CD4-positive, alpha-beta T cell treated with Interferon alpha-2 for 1 hour (primary cell): ENCODE data around the gene PADI3.
"Not testable (repeated sequence)": the region's sequence is repeated elsewhere in the genome, so short reads cannot be mapped to it uniquely, and the experiment has no call there.

Experiments
- DNase-seq, 2 donors: peaks; one replicate each; pipeline ENCODE4 v3.0.0-alpha.2; 2020 to 2022

PADI3 gene

GRCh38 chr1:17216078-17216477, 32.8 kb upstream of the PADI3 start:
- DNase-seq: no peak

GRCh38 chr1:17217607-17218006, 31.3 kb upstream of the PADI3 start:
- DNase-seq: no peak

GRCh38 chr1:17218939-17219338, 30.0 kb upstream of the PADI3 start:
- no peak for DNase-seq

GRCh38 chr1:17220287-17220686, 28.6 kb upstream of the PADI3 start:
- DNase-seq: no peak

DNA sequence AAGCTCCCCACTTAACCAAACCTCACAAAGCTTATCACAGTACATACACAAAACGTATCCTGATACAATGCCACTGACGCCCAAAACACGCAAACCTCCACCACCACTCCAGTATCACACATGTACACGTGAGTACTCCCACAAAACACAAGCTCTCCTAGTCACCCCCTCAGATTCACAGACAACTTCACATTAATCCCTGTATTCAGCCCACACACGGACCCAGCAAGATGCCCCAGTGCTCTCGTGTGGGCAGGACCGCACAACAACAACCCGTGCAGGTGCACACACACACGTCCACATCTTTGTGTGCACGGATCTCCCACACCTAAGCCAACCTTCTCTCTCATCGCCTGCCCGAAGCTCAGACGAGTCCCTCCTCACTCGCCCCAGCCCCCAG, 26.3 kb upstream of the PADI3 start:
- no peak for DNase-seq

GRCh38 chr1:17224434-17224833, 24.5 kb upstream of the PADI3 start:
- no peak for DNase-seq

DNA sequence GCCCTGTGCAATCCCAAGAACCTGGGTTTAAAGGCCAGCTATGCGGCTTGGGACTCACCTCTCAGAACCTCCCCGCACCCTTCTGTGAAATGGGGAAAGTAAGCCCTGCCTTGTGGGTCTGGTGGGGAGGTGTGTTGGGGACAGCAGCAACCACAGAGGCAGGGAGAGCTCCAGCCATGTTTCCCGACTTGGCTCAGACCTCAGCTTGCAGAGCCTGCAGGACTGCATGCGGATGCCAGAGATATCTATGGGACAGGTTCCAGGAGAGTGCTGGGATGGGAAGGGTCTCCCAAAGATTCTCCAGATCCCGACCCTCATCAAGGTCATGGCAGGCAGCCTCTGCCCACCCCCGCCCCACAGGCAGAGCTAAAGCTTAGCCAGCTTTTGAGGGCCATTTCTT, 23.8 kb upstream of the PADI3 start:
- DNase-seq: no peak

DNA sequence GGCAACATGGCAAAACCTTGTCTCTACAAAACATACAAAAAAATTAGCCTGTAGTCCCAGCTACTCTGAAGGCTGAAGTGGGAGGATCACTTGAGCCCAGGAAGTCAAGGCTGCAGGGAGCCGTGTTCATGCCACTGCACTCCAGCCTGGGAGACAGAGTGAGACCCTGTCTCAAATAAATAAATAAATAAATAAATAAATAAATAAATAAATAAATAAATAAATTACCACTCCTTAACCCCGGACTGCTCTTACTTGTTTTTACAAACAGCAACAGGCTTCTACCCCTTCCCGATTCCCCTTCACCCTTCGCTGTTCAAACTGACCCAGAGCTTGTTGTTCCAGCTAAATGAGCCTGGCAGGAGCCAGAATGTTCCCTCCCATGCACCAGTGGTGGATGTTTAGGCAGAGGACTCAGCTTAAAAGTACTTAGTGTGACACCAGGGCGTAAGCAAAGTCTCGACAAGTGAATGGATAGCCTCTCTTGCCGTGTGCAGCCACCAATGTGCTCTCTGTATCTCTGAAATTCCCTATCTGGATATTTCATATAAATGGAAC, 21.5 kb upstream of the PADI3 start:
- DNase-seq: no peak

DNA sequence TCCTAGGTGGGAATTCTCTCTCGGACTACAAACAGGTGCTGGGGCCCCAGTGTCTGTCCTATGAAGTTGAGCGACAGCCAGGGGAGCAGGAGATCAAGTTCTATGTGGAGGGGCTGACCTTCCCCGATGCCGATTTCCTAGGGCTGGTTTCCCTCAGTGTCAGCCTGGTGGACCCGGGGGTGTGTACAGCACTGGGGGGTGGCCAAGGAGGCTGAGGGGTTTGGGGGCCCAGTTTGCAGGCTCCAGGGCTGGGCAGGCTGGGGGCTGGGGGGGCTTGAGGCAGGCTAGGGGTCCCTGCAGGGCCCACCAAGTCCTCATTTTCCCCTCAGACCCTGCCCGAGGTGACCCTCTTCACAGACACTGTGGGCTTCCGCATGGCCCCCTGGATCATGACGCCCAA, 20.3 kb upstream of the PADI3 start:
- DNase-seq: no peak

- DNase-seq: no peak
Observed at GRCh38 chr1:17229379-17229778, 19.5 kb upstream of the PADI3 start.

DNA sequence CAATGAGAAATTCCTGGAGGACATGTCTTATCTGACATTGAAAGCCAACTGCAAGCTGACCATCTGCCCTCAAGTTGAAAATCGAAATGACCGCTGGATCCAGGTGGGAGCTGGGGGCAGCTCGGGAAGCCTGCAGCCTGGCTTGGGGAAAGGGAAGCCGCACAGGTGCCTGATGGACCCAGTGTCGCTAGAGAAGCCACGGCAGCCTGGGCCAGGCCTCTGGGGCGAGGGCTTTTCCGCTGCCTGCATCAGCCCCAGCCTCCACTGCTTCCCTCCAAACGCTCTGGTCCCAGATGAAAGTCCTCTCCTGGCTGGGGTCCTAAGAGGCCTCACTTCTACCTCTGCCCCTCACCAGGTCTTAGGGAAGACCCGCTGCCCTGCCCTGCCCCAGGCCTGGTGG, 18.8 kb upstream of the PADI3 start:
- DNase-seq: no peak

DNA sequence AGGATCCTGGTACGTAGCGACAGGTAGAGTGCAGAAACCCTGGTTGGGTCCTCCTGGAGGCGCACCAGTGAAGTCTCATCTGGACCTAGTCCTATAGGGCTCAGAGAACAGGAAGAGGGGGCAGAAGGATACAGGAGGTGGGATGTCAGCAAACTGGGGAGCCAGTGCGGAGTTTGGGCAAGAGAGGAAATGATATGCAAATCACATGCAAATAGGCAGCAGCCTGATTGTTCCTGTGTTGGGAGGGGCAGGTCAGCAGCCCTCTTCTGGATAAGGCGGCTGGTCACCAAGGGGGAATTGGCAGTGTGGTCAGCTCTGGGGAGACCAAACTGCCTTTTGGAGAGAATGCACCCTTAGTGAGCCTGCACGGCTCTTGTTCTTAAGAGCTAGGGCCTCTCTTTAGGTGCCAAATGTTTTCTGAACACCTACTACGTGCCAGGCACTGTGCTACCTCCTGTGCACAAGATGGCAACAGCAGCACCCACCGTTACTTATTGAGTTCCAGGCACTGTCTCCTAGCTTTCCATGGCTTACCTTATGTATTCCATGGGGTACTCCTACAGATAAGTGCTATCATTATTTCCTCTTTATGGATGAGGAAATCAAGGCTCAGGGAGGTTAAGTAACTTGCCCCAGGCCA, 18.1 kb upstream of the PADI3 start:
- no peak for DNase-seq

- no peak for DNase-seq
Observed at GRCh38 chr1:17232759-17233661, 15.9 kb upstream of the PADI3 start.

- DNase-seq: peak in 1 of 2 donors; percentile 16
Observed at GRCh38 chr1:17233675-17234320, 15.1 kb upstream of the PADI3 start.

- DNase-seq: no peak
Observed at GRCh38 chr1:17234405-17234804, 14.5 kb upstream of the PADI3 start.

- no peak for DNase-seq
Observed at GRCh38 chr1:17235135-17235885, 13.6 kb upstream of the PADI3 start.

DNA sequence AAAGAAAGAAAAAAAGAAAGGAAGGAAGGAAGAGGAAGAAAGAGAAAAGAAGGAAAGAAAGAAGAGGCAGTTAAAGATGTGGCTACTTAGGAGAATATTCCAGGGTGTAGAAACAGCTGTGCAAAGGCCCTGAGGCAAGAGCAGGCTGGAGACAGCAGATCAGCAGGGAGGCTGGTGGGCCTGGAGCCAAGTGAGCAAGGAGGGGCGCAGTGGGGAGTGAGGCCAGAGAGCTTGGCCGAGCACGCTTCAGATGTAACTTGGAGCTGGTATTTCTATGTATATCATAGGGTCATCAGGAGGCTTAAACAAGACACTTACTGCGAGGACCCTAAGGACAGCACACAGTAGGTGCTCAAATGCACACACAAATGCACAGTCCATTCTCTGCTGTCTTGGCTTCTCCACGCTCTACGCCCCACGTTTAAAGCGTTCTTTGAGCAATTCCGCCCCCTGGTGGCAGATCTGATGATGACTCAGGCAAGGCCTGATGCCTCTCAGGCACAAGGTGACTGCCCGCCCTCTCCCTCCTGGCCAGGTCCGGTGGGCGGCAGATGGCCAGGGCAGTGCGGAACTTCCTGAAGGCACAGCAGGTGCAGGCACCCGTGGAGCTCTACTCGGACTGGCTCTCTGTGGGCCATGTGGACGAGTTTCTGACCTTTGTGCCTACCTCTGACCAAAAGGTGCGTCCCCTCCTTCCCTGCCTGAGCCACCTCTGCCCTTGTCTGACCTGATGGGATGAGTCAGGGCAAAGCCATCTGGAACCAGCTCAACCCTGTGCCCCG, 11.9 kb upstream of the PADI3 start:
- DNase-seq: peak; percentile 78 to 82

DNA sequence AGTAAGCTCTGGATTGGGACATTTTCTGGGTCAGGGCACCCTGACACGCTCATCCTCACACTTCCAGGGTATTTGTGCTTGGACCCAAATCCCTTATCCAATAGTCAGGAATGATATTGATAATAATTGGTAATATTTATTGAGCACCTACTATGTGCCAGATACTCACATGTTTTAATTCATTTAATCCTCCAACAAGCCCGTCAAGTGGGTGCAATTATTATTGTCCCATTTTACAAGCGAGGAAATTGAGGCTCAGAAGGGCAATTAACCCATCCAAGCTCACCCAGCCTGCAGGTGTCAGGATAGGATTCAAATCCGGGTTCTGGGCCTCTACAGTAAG, 11.4 kb upstream of the PADI3 start:
- DNase-seq: no peak

DNA sequence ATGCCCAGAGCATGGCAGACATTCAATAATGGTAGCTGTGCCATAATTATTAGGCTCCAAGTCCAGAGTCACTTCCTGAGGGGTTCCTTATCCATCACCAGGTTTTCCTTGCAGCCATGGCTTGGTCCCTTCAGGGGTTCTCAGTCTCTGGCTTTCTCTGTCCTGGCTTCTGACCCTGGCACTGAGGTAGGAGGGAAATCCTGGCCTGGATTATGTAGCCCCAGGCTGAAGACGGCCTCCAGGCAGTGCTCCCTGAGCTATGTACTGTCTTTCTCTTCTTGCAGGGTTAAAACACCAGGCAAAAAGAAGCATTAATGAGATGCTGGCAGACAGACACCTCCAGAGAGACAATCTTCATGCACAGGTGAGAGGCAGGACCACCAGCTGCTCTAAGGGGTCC, 9.5 kb upstream of the PADI3 start:
- peak; percentile 7 to 16 for DNase-seq

- not testable (repeated sequence) for DNase-seq
Observed at GRCh38 chr1:17241011-17241779, 7.7 kb upstream of the PADI3 start.

GRCh38 chr1:17241780-17242074, 7.2 kb upstream of the PADI3 start:
- DNase-seq: not testable (repeated sequence)

- DNase-seq: no peak
Observed at GRCh38 chr1:17243274-17243673, 5.6 kb upstream of the PADI3 start.
